HG02763 (cell line): ENCODE measurements around the gene CYB5R4.
A peak's percentile ranks its signal among the peaks of the same experiment; 100 is the strongest.
"Not testable (repeated sequence)": the region's sequence is repeated elsewhere in the genome, so short reads cannot be mapped to it uniquely, and the experiment has no call there.

Experiments
- ATAC-seq: cut with Tn5 transposase; IDR thresholded peaks from one replicate; pipeline ENCODE4 v1.9.1; 2021; ENCODE audit warnings: mild to moderate bottlenecking, moderate library complexity; ENCODE audit not compliant: unreplicated experiment

Gene CYB5R4

GRCh38 chr6:83862776-83863471 is 3.4 kb downstream of the CYB5R4 start:
- no peak for ATAC-seq

GRCh38 chr6:83867043-83867442 is 7.6 kb downstream of the CYB5R4 start:
- no peak for ATAC-seq

- no peak for ATAC-seq
These were observed 8.2 kb downstream of the CYB5R4 start for GRCh38 chr6:83867527-83868161.

- ATAC-seq: no peak
These were observed 9.2 kb downstream of the CYB5R4 start for GRCh38 chr6:83868639-83869038.

GRCh38 chr6:83870649-83871048 is 11.2 kb downstream of the CYB5R4 start:
- no peak for ATAC-seq

- no peak for ATAC-seq
These were observed 13.1 kb downstream of the CYB5R4 start for GRCh38 chr6:83872386-83873118.

GRCh38 chr6:83873869-83874268 is 14.4 kb downstream of the CYB5R4 start:
- no peak for ATAC-seq

GRCh38 chr6:83875843-83876242 is 16.4 kb downstream of the CYB5R4 start:
- ATAC-seq: no peak

- no peak for ATAC-seq
These were observed 19.6 kb downstream of the CYB5R4 start for GRCh38 chr6:83878902-83879644.

GRCh38 chr6:83879746-83880145 is 20.3 kb downstream of the CYB5R4 start:
- no peak for ATAC-seq

GRCh38 chr6:83883240-83883639 is 23.8 kb downstream of the CYB5R4 start:
- no peak for ATAC-seq

GRCh38 chr6:83884523-83884922 is 25.0 kb downstream of the CYB5R4 start:
- peak; percentile 80 for ATAC-seq

- no peak for ATAC-seq
These were observed 26.5 kb downstream of the CYB5R4 start for GRCh38 chr6:83885984-83886383.

- ATAC-seq: no peak
These were observed 30.1 kb downstream of the CYB5R4 start for GRCh38 chr6:83889621-83890020.

- no peak for ATAC-seq
These were observed 31.0 kb downstream of the CYB5R4 start for GRCh38 chr6:83890520-83890919.

GRCh38 chr6:83891586-83891985 is 32.1 kb downstream of the CYB5R4 start:
- no peak for ATAC-seq

GRCh38 chr6:83893024-83893423 is 33.5 kb downstream of the CYB5R4 start:
- ATAC-seq: no peak

- ATAC-seq: not testable (repeated sequence)
These were observed 37.6 kb downstream of the CYB5R4 start for GRCh38 chr6:83897094-83897493.

GRCh38 chr6:83901624-83902023 is 42.1 kb downstream of the CYB5R4 start:
- no peak for ATAC-seq

GRCh38 chr6:83904395-83904794 is 44.9 kb downstream of the CYB5R4 start:
- ATAC-seq: no peak

- no peak for ATAC-seq
These were observed 46.2 kb downstream of the CYB5R4 start for GRCh38 chr6:83905648-83906047.
